Gastroesophageal sphincter (tissue), 2 donors: ENCODE data around the gene MYBBP1A.

Source experiments
- EP300 ChIP-seq: sonication (generic); formaldehyde crosslinking; IDR thresholded peaks from one replicate; pipeline ENCODE4 v1.6.1; 2017; ENCODE audit warnings: antibody characterized with exemption, mild to moderate bottlenecking
- POLR2AphosphoS5 ChIP-seq: sonication (generic); formaldehyde crosslinking; IDR thresholded peaks from one replicate; pipeline ENCODE4 v1.6.1; 2017; ENCODE audit warnings: antibody characterized with exemption

- TF ChIP-seq EP300 (no peak), POLR2AphosphoS5 (no peak)
Observed at GRCh38 chr17:4599505-4600281, 44.5 kb upstream of the MYBBP1A start.
